Endothelial cell of umbilical vein (primary cell): ENCODE data around the gene CDK5RAP2. TPM values are rescaled to one million over a fixed set of nuclear protein-coding genes. Genes with fewer than 3 reads are reported as not detected.

Source experiments
- BruUV-seq: library from RNA; stranded (reverse); fragments of 400-500 nt; replicated peaks from 2 replicates; lab custom pipeline; 2021; lab: Mats Ljungman, UMichigan
- CTCF ChIA-PET: fragments of 300-600, 350-600 bp; sonication (Branson Sonifier 250); formaldehyde crosslinking; loops from one replicate; lab custom pipeline; 2021; ENCODE audit warnings: antibody characterized with exemption, inconsistent platforms; lab: Charles Lee
- POLR2A ChIA-PET: fragments of 300-600, 350-600 bp; sonication (Branson Sonifier 250); formaldehyde crosslinking; loops from one replicate; lab custom pipeline; 2021; ENCODE audit warnings: antibody characterized with exemption, inconsistent platforms; lab: Charles Lee
- DNase-seq: peaks from one replicate; pipeline ENCODE4 v3.0.0-alpha.2; 2011; ENCODE audit warnings: low read depth, low spot score
- FAIRE-seq: peaks from 2 replicates; lab custom pipeline; 2011; peaks lifted over from hg19 to GRCh38; lab: Jason Lieb, UNC
- H2AFZ ChIP-seq: 2 replicates; pipeline ENCODE4 v1.6.0; 2012; ENCODE audit warnings: low read depth, low read length, control low read depth, inconsistent platforms
- H3K27ac ChIP-seq: 2 replicates; pipeline ENCODE4 v1.5.1; 2011; ENCODE audit warnings: low read depth, mild to moderate bottlenecking, control low read depth, low read length, moderate library complexity; ENCODE audit not compliant: insufficient read depth
- H3K27me3 ChIP-seq, 2 experiments: 2 replicates each; pipeline versions ENCODE4 v1.6.0 to v1.6.1; 2011; ENCODE audit warnings: low read length in 2 of 2, mixed read lengths in 1 of 2; ENCODE audit not compliant: control insufficient read depth in 2 of 2, insufficient read depth in 2 of 2
- H3K36me3 ChIP-seq, 2 experiments: 2 replicates in 1 of 2; 3 replicates in 1 of 2; pipeline ENCODE4 v1.5.1; 2011; ENCODE audit warnings: low read length in 2 of 2, mild to moderate bottlenecking in 1 of 2, moderate library complexity in 1 of 2; ENCODE audit not compliant: control insufficient read depth in 2 of 2, insufficient read depth in 2 of 2; ENCODE audit errors: extremely low read depth in 1 of 2
- H3K4me1 ChIP-seq: 3 replicates; pipeline ENCODE4 v1.5.1; 2011; ENCODE audit warnings: mild to moderate bottlenecking, low read length; ENCODE audit not compliant: control insufficient read depth, insufficient read depth; ENCODE audit errors: extremely low read depth
- H3K4me2 ChIP-seq: 2 replicates; pipeline ENCODE4 v1.6.1; 2011; ENCODE audit warnings: low read length, control low read depth, mixed read lengths; ENCODE audit not compliant: insufficient read depth
- H3K4me3 ChIP-seq, 3 experiments: fragments of 200-600 bp in 1 of 3; sonication (generic), shearing (Covaris generic) in 1 of 3; replicated peaks in 1 of 3; 2 replicates each; pipeline ENCODE4 v1.5.1; 2011 to 2016; ENCODE audit warnings: control low read depth in 3 of 3, low read length in 3 of 3, mild to moderate bottlenecking in 2 of 3, inconsistent platforms in 1 of 3, low read depth in 1 of 3, moderate library complexity in 1 of 3; ENCODE audit not compliant: insufficient read depth in 1 of 3
- H3K79me2 ChIP-seq: 2 replicates; pipeline ENCODE4 v1.6.0; 2012; ENCODE audit warnings: low read length, inconsistent platforms; ENCODE audit not compliant: control insufficient read depth, insufficient read depth
- H3K9ac ChIP-seq: replicated peaks from 2 replicates; pipeline ENCODE3; 2011; ENCODE audit warnings: low read length, control low read depth; ENCODE audit not compliant: insufficient read depth; ENCODE audit errors: extremely low read depth
- H3K9me1 ChIP-seq: replicated peaks from 3 replicates; pipeline ENCODE4 v1.6.0; 2011; ENCODE audit warnings: mild to moderate bottlenecking, low read length; ENCODE audit not compliant: control insufficient read depth, insufficient read depth; ENCODE audit errors: extremely low read depth
- H3K9me3 ChIP-seq: replicated peaks from 2 replicates; pipeline ENCODE4 v1.5.1; 2012; ENCODE audit warnings: low read length, inconsistent platforms; ENCODE audit not compliant: control insufficient read depth, insufficient read depth
- H4K20me1 ChIP-seq: replicated peaks from 2 replicates; pipeline ENCODE3; 2011; ENCODE audit warnings: mild to moderate bottlenecking, low read length; ENCODE audit not compliant: control insufficient read depth, insufficient read depth; ENCODE audit errors: extremely low read depth
- CTCF ChIP-seq, 2 donors: IDR thresholded peaks; 1 replicate in 1 of 2; 2 replicates in 1 of 2; pipeline ENCODE4 v1.5.1; 2011; ENCODE audit warnings: low read length in 2 of 2, mild to moderate bottlenecking in 2 of 2, moderate library complexity in 2 of 2, control low read depth in 1 of 2, inconsistent platforms in 1 of 2, low read depth in 1 of 2; ENCODE audit not compliant: insufficient read depth in 1 of 2; ENCODE audit errors: extremely low read depth in 1 of 2
- EZH2 ChIP-seq: IDR thresholded peaks from 2 replicates; pipeline ENCODE4 v1.6.1; 2012; ENCODE audit warnings: borderline replicate concordance, low read depth, mild to moderate bottlenecking, moderate library complexity, low read length, inconsistent platforms; ENCODE audit not compliant: severe bottlenecking
- FOS ChIP-seq: IDR thresholded peaks from 2 replicates; pipeline ENCODE4 v1.6.1; 2011; ENCODE audit warnings: mild to moderate bottlenecking, low read length, moderate library complexity, borderline replicate concordance; ENCODE audit not compliant: insufficient read depth
- GATA2 ChIP-seq: IDR thresholded peaks from 2 replicates; pipeline ENCODE4 v1.7.0; 2011; ENCODE audit warnings: low read depth, mild to moderate bottlenecking, moderate library complexity, mixed read lengths, low read length; ENCODE audit not compliant: insufficient read length, insufficient read depth
- JUN ChIP-seq: IDR thresholded peaks from 2 replicates; pipeline ENCODE4 v1.6.1; 2011; ENCODE audit warnings: borderline replicate concordance, low read depth; ENCODE audit not compliant: insufficient read length, insufficient read depth
- MAX ChIP-seq: IDR thresholded peaks from 2 replicates; pipeline ENCODE4 v1.6.1; 2011; ENCODE audit not compliant: insufficient read depth, insufficient read length
- MYC ChIP-seq: IDR thresholded peaks from one replicate; pipeline ENCODE4 v1.6.1; 2011; ENCODE audit warnings: mild to moderate bottlenecking, low read depth, low read length
- POLR2A ChIP-seq: IDR thresholded peaks from 2 replicates; pipeline ENCODE4 v1.6.1; 2012; ENCODE audit warnings: low read depth, mild to moderate bottlenecking, control low read depth, low read length
- POLR2AphosphoS5 ChIP-seq: IDR thresholded peaks from 2 replicates; pipeline ENCODE4 v1.6.1; 2012; ENCODE audit warnings: low read depth, mild to moderate bottlenecking, control low read depth, low read length, moderate library complexity; ENCODE audit not compliant: insufficient read depth
- dilution Hi-C: fragments of 300-500 bp; cut with MboI; formaldehyde crosslinking; loops from one replicate; pipeline ENCODE4 v1.15.0; 2019; ENCODE audit warnings: low sequenced_read_pairs; ENCODE audit not compliant: extremely low pct_ligation_motif_present
- intact Hi-C: fragments of 100-400 bp; cut with micrococcal nuclease; formaldehyde crosslinking; loops from one replicate; pipeline ENCODE4 v1.10.0; 2022
- polyA plus RNA-seq, 4 experiments: library from polyadenylated mRNA; depleted of rRNA in 3 of 4; stranded (reverse) in 3 of 4; unstranded in 1 of 4; fragments of >200 nt; gene quantifications; 2 replicates each; pipeline versions ENCODE4 v1.2.1 to v1.2.3, GENCODE V29; 2011 to 2012; ENCODE audit warnings: missing spikeins in 1 of 4
- total RNA-seq: library from RNA; stranded (reverse); gene quantifications from 2 replicates; pipeline ENCODE4 v1.2.3, GENCODE V29; 2021

Gene CDK5RAP2
- total and polyA plus RNA-seq, 2 donors (not counting 3 experiments of a cell fraction or from before 2014, with no cell fraction given), result 17.5 to 56.7 TPM

GRCh38 chr9:120345379-120345778, 234.6 kb downstream of the CDK5RAP2 start:
- intact Hi-C loops (loop anchor here (10.0 kb wide), 1 partner anchor 1751 kb away; no protein-coding TSS in a partner anchor), dilution Hi-C loops (no loop called here)
- Histone ChIP-seq H3K4me2 (no peak overlapping the region), H3K9me1 (no peaks in the 10 kb centered on the region), H2AFZ (no peak overlapping the region), H3K4me3 (no peak overlapping the region), H4K20me1 (no peaks in the 10 kb centered on the region), H3K9ac (no peak overlapping the region), H3K9me3 (no peaks in the 10 kb centered on the region), H3K36me3 (no peaks in the 10 kb centered on the region), H3K27me3 (no peaks in the 10 kb centered on the region), H3K79me2 (no peaks in the 10 kb centered on the region), H3K4me1 (no peaks in the 10 kb centered on the region), H3K27ac (no peak overlapping the region)
- POLR2A ChIA-PET, result no interaction called here
- TF ChIP-seq POLR2A, result no peak
- no peak for TF ChIP-seq MAX
- TF ChIP-seq CTCF (IDR thresholded peaks at IDR 0.05; ENCODE audit: extremely low read depth in 1 of 2, insufficient read depth in 1 of 2, low read depth in 1 of 2, low read length in 2 of 2), result no peak
- TF ChIP-seq GATA2, result no peak
- TF ChIP-seq MYC, result no peak
- TF ChIP-seq EZH2, result no peak
- TF ChIP-seq JUN, result no peak
- TF ChIP-seq FOS, result no peak
- no peak for TF ChIP-seq POLR2AphosphoS5
- CTCF ChIA-PET, result interaction anchor here (1.3 kb wide), 1 partner anchor 132 kb away, joined by 3 read pairs; no protein-coding TSS in a partner anchor
- FAIRE-seq, result no peak
- BruUV-seq, result no TSS peak
- no peak for DNase-seq
